ENCODE results near the gene ANKDD1B.
"Not testable (repeated sequence)": the region's sequence is repeated elsewhere in the genome, so short reads cannot be mapped to it uniquely, and the experiment has no call there.

ANKDD1B gene

DNA sequence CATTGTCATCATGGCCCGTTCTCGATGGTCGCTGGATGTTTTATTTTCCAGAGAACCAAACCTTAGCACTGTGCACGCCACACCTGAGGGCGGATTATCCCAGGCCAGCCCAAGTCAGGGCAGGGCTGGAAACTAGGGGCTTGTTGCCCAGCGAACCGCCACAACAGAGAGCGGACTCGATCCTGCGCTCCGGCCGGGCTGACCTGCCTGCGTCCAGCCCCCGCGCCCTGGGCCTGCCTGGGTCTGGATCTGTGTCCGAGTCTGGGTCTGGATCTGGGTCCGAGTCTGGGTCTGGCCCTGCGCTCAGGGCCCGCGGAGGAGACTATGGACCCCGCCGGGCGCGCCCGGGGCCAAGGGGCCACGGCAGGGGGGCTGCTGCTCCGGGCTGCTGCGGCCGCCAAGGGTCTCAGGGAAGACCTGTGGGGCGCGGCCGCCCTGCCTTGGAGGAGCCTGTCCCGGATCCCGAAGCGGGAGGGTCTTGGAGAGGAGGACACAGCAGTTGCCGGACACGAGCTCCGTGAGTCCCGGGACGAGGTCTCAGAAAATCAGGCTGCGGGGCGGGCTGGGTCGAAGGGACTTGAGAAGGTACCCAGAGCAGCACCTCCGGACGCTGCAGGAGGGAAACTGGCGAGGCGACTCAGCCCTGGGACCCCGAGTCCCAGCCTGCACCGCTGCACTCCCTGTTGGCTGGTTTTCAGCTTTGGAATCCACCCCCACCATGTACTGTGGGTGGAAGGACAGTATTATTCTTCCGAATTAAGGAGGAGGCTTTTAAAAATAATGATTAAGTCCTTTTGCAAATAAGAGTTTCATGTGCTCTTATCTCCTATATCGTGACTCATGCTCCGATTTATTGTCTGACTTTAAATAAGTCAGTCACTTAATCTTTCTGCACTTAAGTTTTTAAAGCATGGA lies at the start of gene ANKDD1B:
Gene ANKDD1B, plus strand, starts transcription at position 143 of the 915 bp plus-strand sequence. Its CDS starts 182 bp downstream, at position 325.
- DNase-seq (ENCODE audit: low read depth): no peak

DNA sequence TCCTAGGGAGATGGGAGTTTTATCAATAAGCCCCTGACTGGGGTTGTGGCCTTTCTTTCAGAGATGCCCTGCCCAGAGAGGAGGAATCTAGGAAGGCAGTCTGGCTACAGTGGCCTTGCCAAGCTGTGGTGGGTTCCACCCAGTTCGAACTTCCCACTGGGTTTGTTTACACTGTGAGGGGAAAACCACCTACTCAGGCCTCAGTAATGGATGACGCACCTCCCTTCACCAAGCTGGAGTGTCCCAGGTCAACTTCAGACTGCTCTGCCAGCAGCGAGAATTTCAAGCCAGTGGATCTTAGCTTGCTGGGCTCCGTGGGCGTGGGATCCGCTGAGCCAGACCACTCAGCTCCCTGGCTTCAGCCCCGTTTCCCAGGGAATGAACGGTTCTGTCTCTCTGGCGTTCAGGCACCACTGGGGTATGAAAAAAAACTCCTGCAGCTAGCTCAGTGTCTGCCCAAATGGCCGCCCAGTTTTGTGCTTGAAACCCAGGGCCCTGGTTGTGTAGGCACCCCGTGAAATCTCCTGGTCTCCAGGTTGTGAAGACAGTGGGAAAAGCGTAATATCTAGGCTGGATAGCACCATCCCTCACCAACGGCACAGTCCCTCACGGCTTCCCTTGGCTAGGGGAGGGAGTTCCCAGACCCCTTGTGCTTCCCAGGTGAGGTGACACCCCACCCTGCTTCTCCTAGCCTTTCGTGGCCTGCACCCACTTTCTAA lies 45.1 kb upstream of the ANKDD1B start:
- not testable (repeated sequence) for DNase-seq (ENCODE audit: low read depth)

- DNase-seq (ENCODE audit: low read depth): peak; percentile 78
Observed at GRCh38 chr5:75566710-75567309, 44.4 kb upstream of the ANKDD1B start.

DNA sequence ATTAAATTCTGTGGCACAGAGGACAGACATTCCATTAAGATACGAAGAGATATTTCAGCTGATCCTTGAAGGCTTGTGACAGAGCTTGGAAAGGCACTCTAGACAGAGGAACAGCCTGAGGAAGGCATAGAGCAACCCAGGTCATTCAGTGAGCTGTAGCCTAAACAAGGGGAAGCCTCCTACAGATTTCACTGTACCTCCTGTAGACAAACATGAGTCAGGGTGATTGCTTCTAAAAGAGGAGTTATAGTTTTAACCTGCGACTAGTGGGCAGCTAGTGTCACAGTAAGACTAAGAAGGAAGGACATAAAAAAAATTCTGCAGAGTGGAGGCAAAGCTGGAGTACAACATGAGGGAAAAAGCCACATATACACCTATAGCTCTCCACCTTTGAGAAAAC lies 43.5 kb upstream of the ANKDD1B start:
- DNase-seq (ENCODE audit: low read depth): no peak

DNA sequence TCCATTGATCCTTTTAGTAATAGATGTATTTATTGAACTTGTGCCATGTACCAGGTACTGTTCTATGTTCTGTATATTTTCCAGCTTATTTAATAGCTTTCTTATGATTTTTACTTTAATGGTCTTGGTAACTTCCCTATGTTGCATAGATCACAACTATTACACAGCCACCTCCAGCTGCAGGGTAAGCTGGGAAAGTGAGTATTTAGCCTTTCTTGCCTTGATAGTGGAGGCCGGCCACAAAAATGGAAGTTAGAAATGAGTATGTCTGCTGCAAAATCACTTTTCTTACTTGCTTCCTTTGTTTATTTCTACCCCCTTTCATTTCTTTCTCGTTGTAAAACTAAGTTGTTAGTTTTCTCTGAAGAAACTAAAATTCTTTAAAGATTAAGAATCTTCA lies 43.1 kb upstream of the ANKDD1B start:
- no peak for DNase-seq (ENCODE audit: low read depth)

- no peak for DNase-seq (ENCODE audit: low read depth)
Observed at GRCh38 chr5:75571547-75571946, 39.7 kb upstream of the ANKDD1B start.

- DNase-seq (ENCODE audit: low read depth): no peak
Observed at GRCh38 chr5:75574791-75575190, 36.5 kb upstream of the ANKDD1B start.

GRCh38 chr5:75578280-75578679 lies 33.0 kb upstream of the ANKDD1B start:
- DNase-seq (ENCODE audit: low read depth): not testable (repeated sequence)

DNA sequence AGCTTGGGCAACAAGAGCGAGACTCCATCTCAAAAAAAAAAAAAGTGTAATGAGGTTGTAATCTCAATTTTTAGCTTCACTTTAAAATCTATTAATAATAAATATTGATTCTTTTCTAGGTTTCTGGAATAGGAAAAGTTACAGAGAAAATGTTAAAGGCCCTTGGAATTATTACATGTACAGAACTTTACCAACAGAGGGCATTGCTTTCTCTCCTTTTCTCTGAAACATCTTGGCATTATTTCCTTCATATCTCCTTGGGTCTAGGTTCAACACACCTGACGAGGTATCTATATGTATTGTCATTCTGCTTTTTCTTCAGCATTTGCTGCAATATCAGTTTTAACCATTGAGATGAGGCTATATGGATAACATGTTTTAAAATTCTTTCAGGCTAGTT lies 26.6 kb upstream of the ANKDD1B start:
- no peak for DNase-seq (ENCODE audit: low read depth)

DNA sequence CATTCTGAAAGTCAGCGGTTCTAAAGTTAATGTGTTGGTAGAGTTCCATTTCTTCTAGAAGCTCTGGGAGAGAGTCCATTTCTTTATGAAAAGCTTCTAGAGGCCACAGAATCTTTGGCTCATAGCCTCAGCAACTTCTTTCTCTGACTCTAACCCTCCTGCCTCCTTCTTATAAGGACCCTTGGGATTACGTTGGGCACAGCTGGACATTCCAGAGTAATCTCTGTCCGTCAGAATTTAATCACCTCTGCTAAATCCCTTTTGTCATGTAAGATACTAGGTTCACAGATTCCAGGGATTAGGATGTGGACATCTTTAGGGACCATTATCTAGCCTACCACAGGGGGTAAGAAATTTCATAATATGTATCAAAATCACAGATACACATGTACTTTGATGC lies 22.6 kb upstream of the ANKDD1B start:
- no peak for DNase-seq (ENCODE audit: low read depth)

- DNase-seq (ENCODE audit: low read depth): no peak
Observed at GRCh38 chr5:75600535-75600934, 10.7 kb upstream of the ANKDD1B start.

DNA sequence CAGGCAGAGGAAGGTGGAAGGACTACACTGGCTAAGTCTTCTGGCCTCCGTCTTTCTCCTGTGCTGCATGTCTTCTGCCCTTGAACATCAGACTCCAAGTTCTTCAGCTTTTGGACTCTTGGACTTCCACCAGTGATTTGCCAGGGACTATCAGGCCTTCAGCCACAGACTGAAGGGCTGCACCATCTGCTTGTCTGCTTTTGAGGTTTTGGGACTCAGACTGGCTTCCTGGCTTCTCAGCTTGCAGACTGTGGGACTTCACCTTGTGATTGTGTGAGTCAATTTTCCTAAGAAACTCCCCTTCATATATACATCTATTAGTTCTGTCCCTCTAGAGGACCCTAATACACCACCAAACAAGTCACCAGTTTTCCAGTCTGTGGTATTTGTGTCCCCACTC lies 9.7 kb upstream of the ANKDD1B start:
- DNase-seq (ENCODE audit: low read depth): no peak

- DNase-seq (ENCODE audit: low read depth): no peak
Observed at GRCh38 chr5:75601996-75602395, 9.3 kb upstream of the ANKDD1B start.

DNA sequence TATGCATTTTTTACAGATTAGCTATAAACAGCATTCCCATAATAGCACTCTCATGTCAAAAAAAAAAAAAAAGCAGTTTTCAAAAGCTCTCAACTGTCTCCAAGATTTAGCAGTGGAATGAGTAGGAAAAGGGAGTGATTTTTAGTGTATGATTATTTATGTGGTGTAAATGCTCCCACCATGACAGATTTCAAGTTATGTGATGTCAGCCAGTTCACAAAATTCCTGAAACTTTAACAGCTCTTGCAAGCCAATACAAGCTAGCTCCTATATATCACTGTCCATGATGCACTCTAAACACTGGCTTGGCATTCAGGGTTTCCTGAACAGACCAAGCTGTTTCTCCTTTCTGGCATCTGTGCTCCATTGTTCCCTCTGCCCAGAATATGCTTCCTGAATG lies 7.9 kb upstream of the ANKDD1B start:
- DNase-seq (ENCODE audit: low read depth): peak; percentile 46

DNA sequence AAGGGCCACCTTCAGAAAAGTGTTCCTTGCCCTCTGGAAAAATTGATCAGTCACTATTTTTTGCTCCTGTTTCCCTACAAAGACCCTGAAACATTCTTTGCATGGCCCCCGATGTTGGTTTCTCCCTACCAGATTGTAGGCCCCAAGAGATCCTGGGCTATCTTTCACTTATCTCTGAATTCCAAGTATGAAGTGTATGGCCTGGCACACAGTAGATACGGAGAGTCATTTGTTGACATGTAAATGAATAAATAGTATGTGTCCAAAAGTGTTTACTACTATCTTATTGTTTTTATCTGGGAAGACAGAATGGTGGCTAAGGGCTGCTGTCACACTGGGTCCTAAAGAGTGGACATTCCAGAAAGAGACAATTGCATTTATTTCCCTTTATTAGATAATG lies 7.4 kb upstream of the ANKDD1B start:
- DNase-seq (ENCODE audit: low read depth): no peak

GRCh38 chr5:75607341-75607740 lies 3.9 kb upstream of the ANKDD1B start:
- DNase-seq (ENCODE audit: low read depth): not testable (repeated sequence)

DNA sequence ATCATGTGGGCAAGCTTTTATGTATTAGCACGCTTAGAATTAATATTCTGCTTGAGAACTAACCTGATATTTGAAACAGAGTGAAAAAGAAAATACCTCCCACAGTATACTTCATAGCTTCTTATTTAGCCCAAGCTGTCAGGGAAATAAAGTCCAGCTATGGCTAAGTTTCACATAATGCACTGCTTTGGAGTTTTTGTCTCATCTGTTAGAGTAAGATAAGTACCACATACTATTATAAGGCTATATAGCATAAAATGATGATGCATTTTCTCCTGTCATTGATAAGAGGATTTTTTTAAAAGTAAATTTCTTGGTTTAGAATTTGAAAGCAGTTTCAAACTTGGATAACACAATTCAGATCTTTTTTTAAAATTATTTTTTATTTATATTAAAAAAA lies 2.4 kb upstream of the ANKDD1B start:
- DNase-seq (ENCODE audit: low read depth): no peak

DNA sequence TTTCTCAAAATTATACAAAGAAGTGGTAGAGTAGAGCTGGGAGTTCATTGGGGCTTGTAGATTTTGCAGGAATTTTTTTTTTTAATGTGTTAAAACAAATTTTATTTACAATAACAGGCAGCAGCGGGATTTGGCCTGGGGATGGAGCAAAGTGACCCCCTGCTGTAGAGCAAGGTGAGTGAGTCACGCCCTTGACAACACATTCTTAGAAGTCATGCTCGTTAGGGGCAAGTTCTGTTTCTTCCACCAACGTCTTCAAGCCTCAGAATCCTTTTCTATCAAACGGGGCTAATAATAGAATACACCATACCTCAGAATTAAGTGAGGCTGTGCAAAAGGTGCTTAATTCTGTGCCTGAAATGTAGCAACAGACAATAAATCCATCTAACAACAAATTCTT lies 1.1 kb upstream of the ANKDD1B start:
- no peak for DNase-seq (ENCODE audit: low read depth)

- DNase-seq (ENCODE audit: low read depth): not testable (repeated sequence)
Observed at GRCh38 chr5:75610859-75611310, 368 bp upstream of the ANKDD1B start.

- DNase-seq (ENCODE audit: low read depth): no peak
Observed at GRCh38 chr5:75612226-75612569, 945 bp downstream of the ANKDD1B start.

DNA sequence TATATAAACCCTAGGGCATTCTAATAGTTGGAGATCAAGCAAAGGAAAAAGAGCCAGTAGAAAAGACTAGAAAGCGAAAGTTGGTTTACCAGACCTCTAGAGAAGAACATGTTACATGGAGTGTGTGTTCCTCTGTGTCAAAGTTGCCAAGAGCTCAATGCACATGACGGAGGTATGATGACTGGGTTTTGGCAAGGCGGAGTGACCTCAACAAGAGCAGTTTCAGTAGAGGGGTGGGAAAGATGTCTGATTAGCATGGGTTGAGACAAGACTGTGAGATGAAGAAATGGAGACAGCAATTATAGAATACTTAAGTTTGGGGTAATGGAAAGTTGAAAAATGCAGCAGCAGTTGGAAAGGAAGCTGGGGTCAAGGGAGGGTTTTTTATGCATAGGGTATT lies 1.6 kb downstream of the ANKDD1B start:
- no peak for DNase-seq (ENCODE audit: low read depth)

DNA sequence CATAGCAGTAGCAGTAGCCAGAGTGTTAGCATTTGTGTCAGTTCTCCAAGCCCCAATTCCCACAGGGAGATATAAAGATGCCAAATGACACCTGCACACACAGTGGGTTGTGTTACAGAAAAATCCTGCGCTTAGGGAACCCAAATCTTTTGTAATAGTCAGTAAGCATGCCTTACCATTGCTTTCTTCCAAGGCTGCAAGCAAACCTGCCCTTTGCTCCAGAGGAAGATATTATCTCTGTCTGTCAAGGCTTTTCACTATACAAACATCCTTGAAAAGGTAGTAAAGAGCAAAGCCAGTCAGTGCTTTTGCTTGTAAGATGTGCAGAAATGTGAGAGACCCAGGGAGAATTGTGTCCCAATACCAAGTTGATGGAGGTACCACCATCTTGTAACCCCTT lies 2.9 kb downstream of the ANKDD1B start:
- no peak for DNase-seq (ENCODE audit: low read depth)

GRCh38 chr5:75616371-75616881 lies 5.2 kb downstream of the ANKDD1B start:
- no peak for DNase-seq (ENCODE audit: low read depth)

All from GM04504 (cell line).